Inflammatory macrophage treated with lipopolysaccharide for 4 hours (primary cell): Measurements from ENCODE around the gene MYBPC1.

Experiments
- DNase-seq: peaks from one replicate; pipeline ENCODE4 v3.0.0-alpha.2; 2020

Gene MYBPC1

GRCh38 chr12:101599771-101600484 is 5.2 kb downstream of the MYBPC1 start:
- no peak for DNase-seq

- DNase-seq, result no peak
Observed at GRCh38 chr12:101604132-101604531, 9.4 kb downstream of the MYBPC1 start.

- DNase-seq, result no peak
Observed at GRCh38 chr12:101607894-101608293, 13.1 kb downstream of the MYBPC1 start.

- no peak for DNase-seq
Observed at GRCh38 chr12:101608301-101609133, 13.7 kb downstream of the MYBPC1 start.

GRCh38 chr12:101609198-101609597 is 14.4 kb downstream of the MYBPC1 start:
- DNase-seq, result no peak

GRCh38 chr12:101612160-101612916 is 17.6 kb downstream of the MYBPC1 start:
- no peak for DNase-seq

- peak; percentile 74 for DNase-seq
Observed at GRCh38 chr12:101616027-101616494, 21.3 kb downstream of the MYBPC1 start.

GRCh38 chr12:101619026-101619786 is 24.4 kb downstream of the MYBPC1 start:
- DNase-seq, result no peak

- DNase-seq, result no peak
Observed at GRCh38 chr12:101619858-101620761, 25.3 kb downstream of the MYBPC1 start.

GRCh38 chr12:101620762-101621133 is 26.0 kb downstream of the MYBPC1 start:
- DNase-seq, result peak; percentile 57

- DNase-seq, result no peak
Observed at GRCh38 chr12:101628676-101629075, 33.9 kb downstream of the MYBPC1 start.

- peak; percentile 63 for DNase-seq
Observed at GRCh38 chr12:101634724-101635123, 40.0 kb downstream of the MYBPC1 start.

GRCh38 chr12:101637936-101638335 is 43.2 kb downstream of the MYBPC1 start:
- no peak for DNase-seq

GRCh38 chr12:101642115-101643067 is 47.6 kb downstream of the MYBPC1 start:
- no peak for DNase-seq

GRCh38 chr12:101647711-101648110 is 52.9 kb downstream of the MYBPC1 start:
- DNase-seq, result no peak

- peak; percentile 42 for DNase-seq
Observed at GRCh38 chr12:101648195-101648594, 53.4 kb downstream of the MYBPC1 start.

- DNase-seq, result no peak
Observed at GRCh38 chr12:101650346-101651117, 55.8 kb downstream of the MYBPC1 start.

GRCh38 chr12:101653030-101653429 is 58.3 kb downstream of the MYBPC1 start:
- DNase-seq, result no peak

GRCh38 chr12:101653503-101653902 is 58.7 kb downstream of the MYBPC1 start:
- DNase-seq, result no peak
